GM12878 (cell line): ENCODE data around the gene TBXA2R. TPM values are rescaled to one million over a fixed set of nuclear protein-coding genes. Genes with fewer than 3 reads are reported as not detected.

ENCODE experiments used
- ATAC-seq: fragments of 200-7000 bp; cut with Tn5 transposase; 3 replicates; pipeline ENCODE4 v1.9.1; 2020; ENCODE audit warnings: mild to moderate bottlenecking, moderate library complexity
- BruUV-seq: library from RNA; stranded (reverse); fragments of 400-500 nt; replicated peaks from 2 replicates; lab custom pipeline; 2021; lab: Mats Ljungman, UMichigan
- CTCF ChIA-PET: fragments of 300-600 bp; sonication (Branson Sonifier 250); formaldehyde crosslinking; extraction: SDS; loops from one replicate; lab custom pipeline; 2021; ENCODE audit warnings: inconsistent platforms; lab: Yijun Ruan, JAX
- POLR2A ChIA-PET: fragments of 350-600 bp; formaldehyde crosslinking; extraction: SDS; loops from one replicate; lab custom pipeline; 2021; ENCODE audit warnings: inconsistent platforms; lab: Charles Lee
- RAD21 ChIA-PET: fragments of 300-600 bp; sonication (Branson Sonifier 250); formaldehyde crosslinking; loops from one replicate; lab custom pipeline; 2023; ENCODE audit warnings: antibody characterized with exemption; ENCODE audit not compliant: unreplicated experiment; lab: Charles Lee
- SMC1A ChIA-PET: fragments of 300-600 bp; sonication (Branson Sonifier 250); formaldehyde crosslinking; loops from one replicate; lab custom pipeline; 2023; ENCODE audit not compliant: unreplicated experiment, uncharacterized antibody; lab: Charles Lee
- DNase-seq: peaks from one replicate; pipeline ENCODE4 v3.0.0-alpha.2; 2011; ENCODE audit warnings: low read depth, low spot score
- FAIRE-seq: peaks from 3 replicates; lab custom pipeline; 2011; peaks lifted over from hg19 to GRCh38; lab: Jason Lieb, UNC
- H2AFZ ChIP-seq: 2 replicates; pipeline ENCODE4 v1.6.0; 2011; ENCODE audit warnings: low read depth, low read length, control low read depth; ENCODE audit not compliant: control insufficient read depth
- H3K27ac ChIP-seq: 2 replicates; pipeline ENCODE4 v1.5.1; 2011; ENCODE audit warnings: control low read depth; ENCODE audit not compliant: control insufficient read depth, insufficient read depth
- H3K27me3 ChIP-seq, 2 experiments: replicated peaks in 1 of 2; 2 replicates each; pipeline versions ENCODE4 v1.6.0 to v1.6.1; 2011; ENCODE audit warnings: low read length in 1 of 2; ENCODE audit not compliant: control insufficient read depth in 2 of 2, insufficient read depth in 2 of 2
- H3K36me3 ChIP-seq, 2 experiments: 2 replicates each; pipeline ENCODE4 v1.5.1; 2011; ENCODE audit warnings: low read length in 1 of 2; ENCODE audit not compliant: control insufficient read depth in 2 of 2, insufficient read depth in 2 of 2
- H3K4me1 ChIP-seq: 2 replicates; pipeline ENCODE4 v1.6.1; 2011; ENCODE audit warnings: mild to moderate bottlenecking, low read length, moderate library complexity, mixed read lengths; ENCODE audit not compliant: control insufficient read depth, insufficient read depth
- H3K4me2 ChIP-seq: 2 replicates; pipeline ENCODE4 v1.6.0; 2011; ENCODE audit warnings: control low read depth; ENCODE audit not compliant: control insufficient read depth, insufficient read depth
- H3K4me3 ChIP-seq: fragments of 200-600 bp; sonication (generic); 2 replicates; pipeline ENCODE4 v1.5.1; 2016
- H3K79me2 ChIP-seq: 2 replicates; pipeline ENCODE4 v1.6.0; 2011; ENCODE audit warnings: low read length; ENCODE audit not compliant: control insufficient read depth, insufficient read depth
- H3K9ac ChIP-seq: 2 replicates; pipeline ENCODE4 v1.8.0; 2011; ENCODE audit warnings: low read length, control low read depth, mixed read lengths; ENCODE audit not compliant: control insufficient read depth, insufficient read depth
- H3K9me3 ChIP-seq: replicated peaks from 3 replicates; pipeline ENCODE4 v1.5.1; 2011; ENCODE audit warnings: mild to moderate bottlenecking, low read length; ENCODE audit not compliant: control insufficient read depth, insufficient read depth
- H4K20me1 ChIP-seq: 2 replicates; pipeline ENCODE4 v1.6.0; 2011; ENCODE audit not compliant: control insufficient read depth, insufficient read depth
- CEBPB ChIP-seq, 2 experiments: fragments of 150-350 bp in 1 of 2; IDR thresholded peaks; 2 replicates each; pipeline ENCODE4 v1.6.1; 2012 to 2014; ENCODE audit warnings: low read depth in 2 of 2, low read length in 2 of 2, borderline replicate concordance in 1 of 2, inconsistent platforms in 1 of 2
- HDAC2 ChIP-seq: fragments of 200-600 bp; sonication (generic); IDR thresholded peaks from 2 replicates; pipeline ENCODE4 v1.6.1; 2017
- IKZF2 ChIP-seq, 2 experiments: fragments of 450-650 bp; IDR thresholded peaks; 2 replicates each; pipeline ENCODE4 v1.6.1; 2017; ENCODE audit warnings: mild to moderate bottlenecking in 2 of 2, moderate library complexity in 2 of 2
- MEF2B ChIP-seq: fragments of 450-650 bp; IDR thresholded peaks from 2 replicates; pipeline ENCODE4 v1.6.1; 2018; ENCODE audit warnings: mild to moderate bottlenecking, moderate library complexity; ENCODE audit not compliant: partially characterized antibody, poor library complexity, severe bottlenecking
- PAX5 ChIP-seq: IDR thresholded peaks from 2 replicates; pipeline ENCODE4 v1.6.1; 2011; ENCODE audit warnings: low read depth, low read length, borderline replicate concordance
- SIN3A ChIP-seq: IDR thresholded peaks from 2 replicates; pipeline ENCODE4 v1.6.1; 2012; ENCODE audit warnings: low read depth, low read length, improper control_type of control experiment
- SMAD1 ChIP-seq: fragments of 450-650 bp; IDR thresholded peaks from 2 replicates; pipeline ENCODE4 v1.6.1; 2018; ENCODE audit warnings: mild to moderate bottlenecking, low read depth; ENCODE audit not compliant: partially characterized antibody
- SMARCA5 ChIP-seq: fragments of 450-650 bp; IDR thresholded peaks from 2 replicates; pipeline ENCODE4 v1.6.1; 2017; ENCODE audit warnings: mild to moderate bottlenecking
- SREBF1 ChIP-seq: IDR thresholded peaks from 2 replicates; pipeline ENCODE4 v1.6.1; 2012; ENCODE audit warnings: mild to moderate bottlenecking, low read length
- SREBF2 ChIP-seq: IDR thresholded peaks from 2 replicates; pipeline ENCODE4 v1.6.1; 2012; ENCODE audit warnings: mild to moderate bottlenecking, low read length
- TARDBP ChIP-seq: IDR thresholded peaks from 2 replicates; pipeline ENCODE4 v1.6.1; 2016; ENCODE audit warnings: borderline replicate concordance
- ZZZ3 ChIP-seq: IDR thresholded peaks from 2 replicates; pipeline ENCODE4 v1.6.1; 2011; ENCODE audit warnings: low read depth; ENCODE audit not compliant: control insufficient read depth, insufficient read length
- WGBS: methylation state at CpG from one replicate; pipeline ENCODE4 v1.1.6; 2016; ENCODE audit warnings: low lambda C conversion rate; ENCODE audit not compliant: insufficient replicate concordance, insufficient coverage; ENCODE audit errors: missing lambda C conversion rate; 5-methylcytosine and 5-hydroxymethylcytosine counted together
- in situ Hi-C: fragments of 300-500 bp; cut with MboI; formaldehyde crosslinking; loops from 9 replicates; pipeline ENCODE4 v1.14.3; 2018; ENCODE audit warnings: mixed read lengths
- intact Hi-C: fragments of 100-400 bp; cut with micrococcal nuclease; formaldehyde crosslinking; loops from one replicate; pipeline ENCODE4 v1.14.2; 2022; ENCODE audit not compliant: unreplicated experiment
- polyA plus RNA-seq, 11 experiments: library from polyadenylated mRNA; depleted of rRNA in 4 of 11; unstranded in 6 of 11; stranded (reverse) in 5 of 11; fragments of >200 nt; fragmentation: Nextera tagmentation in 4 of 11; fragmentation: Illumina TruSeq in 1 of 11; extraction: Ambion mirVana in 4 of 11; extraction: Trizol in 1 of 11; gene quantifications; 1 replicate in 1 of 11; 2 replicates in 10 of 11; pipeline versions ENCODE4 v1.2.1 to v1.2.3, GENCODE V29; 2011 to 2016; ENCODE audit warnings: inconsistent platforms in 2 of 11, missing spikeins in 2 of 11, low read depth in 1 of 11
- total RNA-seq, 4 experiments: library from RNA; depleted of rRNA in 3 of 4; stranded (reverse); fragments of >200 nt in 3 of 4; fragmentation: Illumina TruSeq in 1 of 4; extraction: Trizol in 1 of 4; gene quantifications; 2 replicates each; pipeline versions ENCODE4 v1.2.1 to v1.2.3, GENCODE V29; 2013 to 2021

Gene TBXA2R
- total and polyA plus RNA-seq, 10 of the 15 experiments (the other 5 are each of a cell fraction or from before 2014, with no cell fraction given): 0.03 TPM; not detected in 8

DNA sequence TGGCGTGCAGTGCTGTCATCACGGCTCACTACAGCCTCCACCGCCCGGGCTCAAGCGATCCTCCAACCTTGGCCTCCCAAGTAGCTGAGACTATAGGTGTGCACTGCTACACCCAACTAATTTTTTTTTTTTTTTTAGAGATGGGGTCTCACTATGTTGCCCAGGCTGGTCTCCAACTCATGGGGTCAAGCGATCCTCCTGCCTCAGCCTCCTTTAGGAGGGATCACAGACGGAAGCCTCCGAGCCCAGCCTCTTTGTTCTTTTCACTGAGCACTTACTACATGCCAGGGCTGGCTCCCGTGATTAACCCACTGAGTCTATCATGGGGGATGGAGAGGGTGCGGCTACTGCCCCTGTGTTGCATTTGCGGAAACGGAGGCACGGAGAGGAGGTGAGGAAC is 32.8 kb upstream of the TBXA2R start:
- Histone ChIP-seq H2AFZ (no peak overlapping the region), H4K20me1 (no peaks in the 10 kb centered on the region), H3K36me3 (no peaks in the 10 kb centered on the region; a peak in 1 of 4 replicates), H3K4me2 (no peak overlapping the region), H3K4me3 (no peak overlapping the region), H3K4me1 (no peaks in the 10 kb centered on the region), H3K79me2 (no peaks in the 10 kb centered on the region), H3K27me3 (no peaks in the 10 kb centered on the region), H3K9me3 (no peaks in the 10 kb centered on the region), H3K9ac (no peak overlapping the region), H3K27ac (no peak overlapping the region)
- CTCF ChIA-PET: no interaction called here
- TF ChIP-seq SREBF2: no peak
- TF ChIP-seq MEF2B: no peak
- TF ChIP-seq SMAD1: no peak
- no peak for TF ChIP-seq SREBF1
- no peak for TF ChIP-seq CEBPB (IDR thresholded peaks at IDR 0.05; ENCODE audit: borderline replicate concordance in 1 of 2, low read depth in 2 of 2, low read length in 2 of 2)
- TF ChIP-seq TARDBP: no peak
- TF ChIP-seq IKZF2 (IDR thresholded peaks at IDR 0.05): no peak
- no peak for TF ChIP-seq PAX5
- no peak for TF ChIP-seq SMARCA5
- TF ChIP-seq HDAC2: no peak
- no peak for TF ChIP-seq SIN3A
- TF ChIP-seq ZZZ3: no peak
- POLR2A ChIA-PET: no interaction called here
- ATAC-seq (no peak), FAIRE-seq (no peak), DNase-seq (no peak)
- intact Hi-C loops: no loop called here
- SMC1A ChIA-PET: no interaction called here
- WGBS: 94% methylated on average over 13 of the region's 13 CpGs
- no TSS peak for BruUV-seq
- in situ Hi-C loops: no loop called here
- RAD21 ChIA-PET: no interaction called here
